Ovary (tissue), 3 donors: ENCODE results near the gene ABL2.

Experiments used
- CTCF ChIP-seq, 3 donors: fragments of 450-650 bp in 2 of 3; fragments of 200-600 bp in 1 of 3; IDR thresholded peaks; one replicate each; pipeline versions ENCODE4 v1.5.1 to v1.8.0; 2016 to 2022; ENCODE audit warnings: antibody characterized with exemption in 3 of 3, mild to moderate bottlenecking in 1 of 3
- EP300 ChIP-seq: sonication (generic); formaldehyde crosslinking; IDR thresholded peaks from one replicate; pipeline ENCODE4 v1.6.1; 2017; ENCODE audit warnings: antibody characterized with exemption
- POLR2A ChIP-seq: fragments of 450-650 bp; IDR thresholded peaks from one replicate; pipeline ENCODE4 v1.6.1; 2017; ENCODE audit warnings: antibody characterized with exemption, mild to moderate bottlenecking, moderate library complexity
- donor health status: DM: no; HTN: no; CAD: no.

DNA sequence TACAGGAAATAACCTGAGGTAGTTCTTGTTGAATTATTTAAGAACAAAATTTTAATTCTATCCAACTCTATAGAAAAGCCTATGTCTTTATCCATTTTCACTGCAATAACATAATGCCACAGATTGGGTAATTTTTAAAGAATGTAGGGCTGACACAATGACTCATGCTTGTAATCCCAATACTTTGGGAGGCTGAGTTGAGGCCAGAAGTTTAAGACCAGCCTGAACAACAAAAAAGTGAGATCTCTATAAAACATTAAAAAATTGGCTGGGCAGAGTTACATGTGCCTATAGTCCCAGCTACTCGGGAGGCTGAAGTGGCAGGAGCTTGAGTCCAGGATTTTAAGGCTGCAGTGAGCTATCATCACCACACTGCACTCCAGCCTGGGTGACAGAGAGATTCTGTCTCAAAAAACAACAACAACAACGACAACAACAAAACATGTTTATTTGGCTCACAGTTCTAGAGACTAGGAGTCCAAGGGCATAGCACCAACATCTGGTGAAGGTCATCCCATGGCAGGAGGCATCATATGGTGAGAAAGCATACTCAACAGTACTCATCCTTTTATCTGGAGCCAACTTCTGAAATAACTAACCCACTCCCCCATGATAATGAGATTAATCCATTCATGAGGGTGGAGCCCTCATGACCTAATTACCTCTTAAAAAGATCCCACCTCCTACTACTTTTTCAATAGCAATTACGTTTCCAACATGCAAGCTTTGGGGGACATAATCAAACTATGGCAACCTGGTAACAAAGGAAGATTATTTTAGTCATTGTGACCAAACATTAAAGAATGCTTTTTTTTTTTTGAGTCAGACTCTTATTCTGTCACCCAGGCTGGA, 59.6 kb downstream of the ABL2 start:
- no peak for TF ChIP-seq CTCF (IDR thresholded peaks at IDR 0.05)
- TF ChIP-seq EP300, result no peak
- no peak for TF ChIP-seq POLR2A
